GM20000 (cell line): Measurements from ENCODE around the gene RAB39B.

Experiments
- DNase-seq: peaks from one replicate; pipeline ENCODE4 v3.0.0; 2012; ENCODE audit warnings: low spot score
- TF ChIP-seq, protein P1 (sequence below): IDR thresholded peaks from 2 replicates; pipeline ENCODE4 v1.5.1; 2012; ENCODE audit warnings: mild to moderate bottlenecking, control low read depth; ENCODE audit errors: extremely low read depth, missing control alignments

RAB39B gene

DNA sequence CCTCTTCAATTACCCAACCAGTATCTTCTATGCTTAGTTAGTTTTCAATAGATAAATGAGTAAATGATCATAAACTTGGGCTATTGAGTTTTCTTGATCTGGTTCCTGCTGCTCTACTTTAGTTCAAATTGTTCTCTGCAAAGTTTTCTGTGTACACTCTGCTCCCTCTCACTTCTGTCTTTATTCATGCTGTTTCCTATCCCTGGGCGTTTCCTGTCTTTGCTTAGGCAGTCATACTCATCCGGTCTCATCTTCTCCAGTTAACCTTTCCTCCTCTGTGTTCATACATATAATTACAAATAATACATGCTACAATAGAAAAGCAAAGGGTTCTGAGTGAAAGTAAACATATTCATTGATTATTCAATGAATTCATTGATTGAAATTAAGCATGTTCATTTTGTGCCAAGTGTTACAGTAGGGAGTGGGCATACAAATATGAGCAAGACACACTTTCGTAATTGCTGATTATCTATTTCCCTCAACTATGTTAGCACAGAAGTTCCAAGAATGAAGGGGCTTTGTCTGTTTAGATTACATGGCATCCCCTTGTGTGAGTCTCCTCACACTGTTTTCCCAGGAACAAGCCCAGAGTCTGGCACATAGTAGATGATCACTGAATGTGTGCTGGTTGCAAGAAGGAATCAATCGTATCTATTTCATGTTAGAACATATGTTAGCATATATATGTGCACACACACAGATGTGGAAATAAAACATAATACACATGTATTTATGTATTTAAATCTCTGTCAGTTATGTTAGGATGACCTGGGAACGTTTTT lies 1.1 kb downstream of the RAB39B start:
- TF ChIP-seq, protein P1, sequence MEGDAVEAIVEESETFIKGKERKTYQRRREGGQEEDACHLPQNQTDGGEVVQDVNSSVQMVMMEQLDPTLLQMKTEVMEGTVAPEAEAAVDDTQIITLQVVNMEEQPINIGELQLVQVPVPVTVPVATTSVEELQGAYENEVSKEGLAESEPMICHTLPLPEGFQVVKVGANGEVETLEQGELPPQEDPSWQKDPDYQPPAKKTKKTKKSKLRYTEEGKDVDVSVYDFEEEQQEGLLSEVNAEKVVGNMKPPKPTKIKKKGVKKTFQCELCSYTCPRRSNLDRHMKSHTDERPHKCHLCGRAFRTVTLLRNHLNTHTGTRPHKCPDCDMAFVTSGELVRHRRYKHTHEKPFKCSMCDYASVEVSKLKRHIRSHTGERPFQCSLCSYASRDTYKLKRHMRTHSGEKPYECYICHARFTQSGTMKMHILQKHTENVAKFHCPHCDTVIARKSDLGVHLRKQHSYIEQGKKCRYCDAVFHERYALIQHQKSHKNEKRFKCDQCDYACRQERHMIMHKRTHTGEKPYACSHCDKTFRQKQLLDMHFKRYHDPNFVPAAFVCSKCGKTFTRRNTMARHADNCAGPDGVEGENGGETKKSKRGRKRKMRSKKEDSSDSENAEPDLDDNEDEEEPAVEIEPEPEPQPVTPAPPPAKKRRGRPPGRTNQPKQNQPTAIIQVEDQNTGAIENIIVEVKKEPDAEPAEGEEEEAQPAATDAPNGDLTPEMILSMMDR, result no peak
- no peak for DNase-seq

DNA sequence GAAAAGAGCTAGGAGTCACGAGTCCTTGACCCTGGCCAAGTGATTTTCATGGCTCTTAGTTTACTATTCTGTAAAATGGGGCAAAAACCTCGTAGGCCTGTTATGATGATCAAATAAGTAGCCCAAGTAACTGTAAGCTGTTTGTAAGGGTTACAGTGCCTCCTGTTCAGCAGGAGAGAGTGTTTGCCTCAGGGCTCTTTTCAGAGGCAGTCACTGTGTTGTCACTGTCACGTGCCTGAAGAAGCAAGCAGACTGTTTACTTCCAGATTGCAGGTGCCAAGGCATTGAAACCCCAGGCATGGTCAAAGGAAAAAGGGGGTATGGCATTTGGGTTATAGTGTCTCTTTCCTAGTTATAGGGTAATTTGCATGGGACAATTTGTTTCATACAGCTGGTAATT lies 4.5 kb downstream of the RAB39B start:
- no peak for DNase-seq
- TF ChIP-seq, protein P1, result no peak

DNA sequence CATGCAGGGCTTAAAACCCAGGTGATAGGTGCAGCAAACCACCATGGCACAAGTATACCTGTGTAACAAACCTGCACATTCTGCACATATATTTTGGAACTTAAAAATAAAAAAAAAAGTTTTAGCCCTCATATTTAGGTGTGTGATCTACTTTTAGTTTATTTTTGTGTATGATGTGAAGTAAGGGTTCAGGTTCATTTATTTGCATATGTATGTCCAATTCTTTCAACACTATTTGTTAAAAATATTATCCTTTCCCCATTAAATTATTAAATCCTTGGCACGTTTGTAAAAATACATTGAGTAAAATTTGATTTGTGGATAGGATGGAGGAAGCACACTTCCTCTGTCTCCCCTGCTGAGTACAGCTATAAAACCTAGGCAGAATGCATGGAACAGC lies 12.9 kb downstream of the RAB39B start:
- no peak for DNase-seq
- TF ChIP-seq, protein P1, result no peak

DNA sequence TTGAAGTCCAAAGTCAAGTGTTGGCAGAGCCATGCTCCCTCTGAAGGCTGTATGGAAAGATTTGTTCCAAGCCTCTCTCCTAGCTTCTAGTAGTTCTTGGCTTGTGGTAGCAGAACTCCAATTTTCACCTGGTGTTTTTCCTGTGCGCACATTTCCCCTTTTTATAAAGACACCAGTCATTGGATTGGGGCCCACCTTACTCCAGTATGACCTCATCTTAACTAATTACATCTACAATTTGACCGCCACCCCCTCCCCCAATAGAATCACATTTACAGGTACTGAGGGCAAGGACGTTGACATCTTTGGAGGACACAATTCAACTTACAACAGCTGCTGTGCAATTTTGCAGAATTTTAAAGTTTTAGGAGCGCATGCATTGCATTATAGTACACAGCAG lies 16.8 kb downstream of the RAB39B start:
- DNase-seq, result no peak
- TF ChIP-seq, protein P1, result no peak

DNA sequence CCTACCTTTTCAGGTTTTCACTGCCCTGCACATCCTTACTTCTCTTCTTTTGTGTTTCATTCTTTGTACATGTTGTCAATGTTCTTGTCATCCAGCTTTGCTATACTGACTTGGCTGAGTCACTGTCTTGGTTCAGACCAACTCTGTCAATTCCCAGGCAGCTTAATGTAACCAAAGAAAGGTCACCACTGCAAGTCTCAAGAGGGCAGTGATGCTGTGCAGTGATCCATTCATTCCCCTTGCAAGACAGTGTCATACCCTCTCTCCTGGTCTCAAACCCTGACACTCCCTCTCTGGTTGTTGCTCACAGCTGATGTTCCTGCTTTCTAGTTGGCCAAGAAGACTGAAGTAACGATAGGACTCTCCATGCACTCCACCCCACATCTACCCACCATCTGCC lies 17.5 kb downstream of the RAB39B start:
- TF ChIP-seq, protein P1, result no peak
- no peak for DNase-seq

DNA sequence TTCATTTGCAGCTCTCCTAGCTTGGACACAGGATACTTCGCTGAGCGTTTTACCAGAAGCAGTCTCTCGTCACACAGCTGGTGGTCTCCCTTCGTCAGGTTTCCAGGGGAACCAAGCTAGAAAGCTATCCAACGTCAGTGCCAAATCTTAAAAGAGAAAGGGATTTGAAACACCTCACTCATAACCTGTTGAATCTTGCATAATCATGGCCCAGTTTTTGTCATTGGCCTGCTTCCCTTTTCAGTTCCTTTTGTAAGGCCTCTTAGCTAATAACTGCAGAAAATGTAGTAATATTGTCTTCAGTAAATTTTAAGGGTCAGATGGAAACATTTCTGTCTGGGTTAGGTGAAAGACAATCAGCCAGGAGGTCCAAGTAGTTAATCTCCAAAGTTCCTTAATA lies 22.0 kb downstream of the RAB39B start:
- TF ChIP-seq, protein P1, result no peak
- DNase-seq, result no peak

DNA sequence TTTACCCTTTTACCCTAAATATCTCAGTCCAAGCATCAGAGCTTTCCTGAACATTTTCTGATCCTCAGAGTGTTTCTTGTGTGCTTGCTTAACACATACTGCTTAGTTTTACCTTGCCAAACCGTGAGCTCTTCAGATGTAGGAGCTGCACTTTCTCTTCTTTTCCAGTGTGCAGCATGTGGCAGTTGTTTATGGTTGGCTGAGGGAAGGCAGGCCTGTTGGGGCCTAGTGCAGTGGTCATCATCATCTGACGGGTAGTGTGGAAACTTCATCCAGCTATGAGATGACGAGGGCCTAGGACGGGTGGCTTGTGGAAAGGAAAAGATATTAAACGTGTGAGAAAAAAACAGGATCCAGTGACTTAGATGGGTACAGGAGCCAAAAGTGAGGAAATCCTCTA lies 26.6 kb downstream of the RAB39B start:
- TF ChIP-seq, protein P1, result no peak
- DNase-seq, result no peak
